Measurements from ENCODE around the gene PHF13. TPM values are rescaled to one million over a fixed set of nuclear protein-coding genes. Genes with fewer than 3 reads are reported as not detected.

The PHF13 gene
- total and polyA plus RNA-seq, 9 of the 15 experiments (the other 6 are each of a cell fraction or from before 2014, with no cell fraction given), result 1.8 to 36.1 (median 11.7) TPM

- TF ChIP-seq OTX1 (CRISPR knock-in tag; IDR thresholded peaks at IDR 0.05) (no peak), SREBF2 (CRISPR knock-in tag; IDR thresholded peaks at IDR 0.05) (no peak), TCFL5 (CRISPR knock-in tag; conservative IDR thresholded peaks at IDR 0.05) (no peak), JUNB (CRISPR knock-in tag; conservative IDR thresholded peaks at IDR 0.05) (no peak; the same call in 1 of the 2 replicates), PHF20 (IDR thresholded peaks at IDR 0.05; ENCODE audit: partially characterized antibody) (peak; percentile 8), CHD1 (IDR thresholded peaks at IDR 0.05; ENCODE audit: low read length) (peak; percentile 52), ZNF318 (IDR thresholded peaks at IDR 0.05; ENCODE audit: borderline replicate concordance in 1 of 2, low read depth in 1 of 2) (0 out of 4 replicates have a peak, but pooled peaks of 1 of the 2 experiments have one; percentile 15), DEAF1 (CRISPR knock-in tag; IDR thresholded peaks at IDR 0.05) (no peak), NCOA1 (IDR thresholded peaks at IDR 0.05; ENCODE audit: low read depth) (no peak)
- TF ChIP-seq, protein P1, sequence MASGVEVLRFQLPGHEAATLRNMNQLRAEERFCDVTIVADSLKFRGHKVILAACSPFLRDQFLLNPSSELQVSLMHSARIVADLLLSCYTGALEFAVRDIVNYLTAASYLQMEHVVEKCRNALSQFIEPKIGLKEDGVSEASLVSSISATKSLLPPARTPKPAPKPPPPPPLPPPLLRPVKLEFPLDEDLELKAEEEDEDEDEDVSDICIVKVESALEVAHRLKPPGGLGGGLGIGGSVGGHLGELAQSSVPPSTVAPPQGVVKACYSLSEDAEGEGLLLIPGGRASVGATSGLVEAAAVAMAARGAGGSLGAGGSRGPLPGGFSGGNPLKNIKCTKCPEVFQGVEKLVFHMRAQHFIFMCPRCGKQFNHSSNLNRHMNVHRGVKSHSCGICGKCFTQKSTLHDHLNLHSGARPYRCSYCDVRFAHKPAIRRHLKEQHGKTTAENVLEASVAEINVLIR (CRISPR knock-in tag; IDR thresholded peaks at IDR 0.05), result 0 out of 2 replicates have a peak, but pooled peaks have one; percentile 26
These were observed 10.2 kb upstream of the PHF13 start (continued) for GRCh38 chr1:6603238-6603914.

Measured in K562 (cell line).